ENCODE results near the gene HHEX.
"Not testable (repeated sequence)": the region's sequence is repeated elsewhere in the genome, so short reads cannot be mapped to it uniquely, and the experiment has no call there.

Gene HHEX

GRCh38 chr10:92737484-92737883 lies 47.7 kb downstream of the HHEX start:
- DNase-seq = no peak

GRCh38 chr10:92740762-92741161 lies 51.0 kb downstream of the HHEX start:
- no peak for DNase-seq

GRCh38 chr10:92741741-92742140 lies 52.0 kb downstream of the HHEX start:
- DNase-seq = not testable (repeated sequence)

- no peak for DNase-seq
These were observed 52.8 kb downstream of the HHEX start for GRCh38 chr10:92742331-92743228.

All from left hindlimb (tissue), 1 donor.